Mesendoderm (in vitro differentiated cells): ENCODE results near the gene CCNG1. TPM values are rescaled to one million over a fixed set of nuclear protein-coding genes. Genes with fewer than 3 reads are reported as not detected.

Experiments used
- small RNA-seq: library from polyadenylated mRNA; stranded (forward); fragments of <200 nt; extraction: miRNeasy Mini kit (QIAGEN cat#:217004); gene quantifications from one replicate; pipeline ENCODE3, GENCODE V24; 2013; ENCODE audit not compliant: insufficient read depth

CCNG1 gene

Small RNAs within 50 kb of the gene (small RNA-seq; reads per million reads assigned to genes)
- gene AC008723.1: not detected
